ENCODE data around the gene TMEM62.

TMEM62 gene

DNA sequence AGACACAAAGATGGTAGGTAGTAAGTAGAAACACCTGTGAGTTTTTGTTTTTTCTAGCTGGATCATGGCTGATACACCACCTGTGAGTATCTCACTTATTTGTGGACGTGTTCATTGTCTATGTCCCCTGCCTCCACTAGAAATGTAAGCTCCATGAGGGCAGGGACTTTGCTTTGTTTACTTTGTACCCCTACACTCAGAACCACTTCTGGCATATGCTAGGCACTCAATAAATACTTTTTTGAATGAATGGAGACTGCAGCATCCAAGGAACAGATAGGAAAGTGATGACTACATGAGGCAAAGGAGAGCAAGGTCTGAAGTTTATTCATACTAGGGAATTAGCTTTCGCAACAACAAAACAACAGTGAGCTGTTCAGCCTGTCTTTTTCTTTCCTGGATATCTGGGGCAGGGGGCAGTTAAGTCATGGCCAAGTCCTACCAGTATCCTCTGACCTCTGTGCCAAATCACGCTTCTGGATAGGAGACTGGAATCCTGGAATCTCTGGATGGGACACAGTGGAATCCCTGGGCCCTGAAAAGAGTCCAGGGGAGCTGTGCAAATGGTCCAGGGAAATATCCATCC is 99.0 kb downstream of the TMEM62 start:
- intact Hi-C loops (cut with DNase I; ENCODE audit: low total_unique reads), result no loop called here
- H3K4me1 ChIP-seq, result no peaks in the 10 kb centered on the region
- no peak overlapping the region for H3K4me3 ChIP-seq
- TF ChIP-seq, protein P1, sequence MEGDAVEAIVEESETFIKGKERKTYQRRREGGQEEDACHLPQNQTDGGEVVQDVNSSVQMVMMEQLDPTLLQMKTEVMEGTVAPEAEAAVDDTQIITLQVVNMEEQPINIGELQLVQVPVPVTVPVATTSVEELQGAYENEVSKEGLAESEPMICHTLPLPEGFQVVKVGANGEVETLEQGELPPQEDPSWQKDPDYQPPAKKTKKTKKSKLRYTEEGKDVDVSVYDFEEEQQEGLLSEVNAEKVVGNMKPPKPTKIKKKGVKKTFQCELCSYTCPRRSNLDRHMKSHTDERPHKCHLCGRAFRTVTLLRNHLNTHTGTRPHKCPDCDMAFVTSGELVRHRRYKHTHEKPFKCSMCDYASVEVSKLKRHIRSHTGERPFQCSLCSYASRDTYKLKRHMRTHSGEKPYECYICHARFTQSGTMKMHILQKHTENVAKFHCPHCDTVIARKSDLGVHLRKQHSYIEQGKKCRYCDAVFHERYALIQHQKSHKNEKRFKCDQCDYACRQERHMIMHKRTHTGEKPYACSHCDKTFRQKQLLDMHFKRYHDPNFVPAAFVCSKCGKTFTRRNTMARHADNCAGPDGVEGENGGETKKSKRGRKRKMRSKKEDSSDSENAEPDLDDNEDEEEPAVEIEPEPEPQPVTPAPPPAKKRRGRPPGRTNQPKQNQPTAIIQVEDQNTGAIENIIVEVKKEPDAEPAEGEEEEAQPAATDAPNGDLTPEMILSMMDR (IDR thresholded peaks at IDR 0.05), result no peak
- no peak for DNase-seq
- peaks cover 0 to 2% of the 10 kb centered on the region in 2 donors for H3K27me3 ChIP-seq
- H3K9me3 ChIP-seq, result no peaks in the 10 kb centered on the region
- no peaks in the 10 kb centered on the region for H3K36me3 ChIP-seq
- H3K27ac ChIP-seq, result no peak overlapping the region

Measured in tibial artery (tissue), 4 donors.